ENCODE measurements around the gene CUX1. TPM values are rescaled to one million over a fixed set of nuclear protein-coding genes. Genes with fewer than 3 reads are reported as not detected.

Gene CUX1
- total and polyA plus RNA-seq, 2 of the 13 experiments (the other 11 are each of a cell fraction or from before 2014, with no cell fraction given), result 13.7 to 14.9 TPM

DNA sequence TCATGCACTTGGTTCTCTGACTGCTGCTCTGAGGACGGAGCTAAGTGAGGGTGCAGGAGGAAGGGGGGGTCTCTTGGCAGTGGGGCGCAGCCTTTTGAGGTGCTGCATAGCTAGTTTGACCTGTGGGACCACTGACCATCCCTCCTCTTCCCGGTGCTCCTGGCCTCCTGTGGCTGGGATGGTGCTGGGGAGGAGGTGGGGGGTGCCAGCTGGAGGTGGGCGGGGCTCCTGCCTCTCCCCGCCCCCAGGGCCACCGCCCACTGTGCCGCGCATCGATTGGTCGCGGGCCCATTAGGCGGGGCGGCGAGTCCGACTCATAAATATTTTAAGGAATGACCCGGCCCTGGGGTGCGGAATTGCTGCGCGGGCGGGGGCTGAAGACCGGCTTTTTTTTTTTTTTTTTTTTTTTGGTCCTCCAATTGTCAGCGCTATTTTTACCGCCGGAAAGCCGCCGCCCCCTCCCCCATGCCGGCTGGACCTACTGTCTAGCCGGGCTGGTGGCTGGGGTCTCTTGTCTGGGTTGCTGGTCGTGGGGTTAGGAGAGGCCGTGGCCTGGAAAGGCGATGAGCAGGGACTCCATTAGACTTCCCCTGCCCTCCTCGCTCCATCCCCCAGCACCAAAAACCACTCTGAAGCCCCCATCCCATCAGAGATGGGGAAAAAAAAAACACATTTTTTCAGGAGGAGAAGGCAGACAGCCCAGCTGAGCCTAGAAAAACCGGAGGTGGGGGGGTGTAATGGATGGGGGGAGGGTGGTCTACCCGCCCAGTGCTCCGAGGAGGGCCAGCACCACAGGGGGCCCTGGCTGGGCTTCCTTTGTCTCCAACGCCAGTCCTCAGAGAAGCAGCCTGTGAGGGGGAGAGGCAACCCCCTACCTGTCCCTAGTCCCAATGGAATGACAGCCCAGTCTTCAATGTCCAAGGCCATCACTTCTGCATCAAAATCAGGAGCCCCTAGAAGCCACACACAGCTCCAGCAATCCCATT, 475.7 kb downstream of the CUX1 start:
- 81% methylated on average over 32 of the region's 36 CpGs for WGBS (ENCODE audit: low lambda C conversion rate)
- no TSS peak for BruUV-seq (replicated peaks)
- H3K27ac ChIP-seq (ENCODE audit: extremely low read length, insufficient read depth, low read length), result no peak overlapping the region
- TF ChIP-seq ZNF180 (CRISPR knock-in tag; IDR thresholded peaks at IDR 0.05; ENCODE audit: borderline replicate concordance, low read depth) (no peak), EP300 (IDR thresholded peaks at IDR 0.05; ENCODE audit: low read depth in 2 of 2, low read length in 2 of 2) (no peak), EP300 (CRISPR knock-in tag; IDR thresholded peaks at IDR 0.05; ENCODE audit: borderline replicate concordance) (no peak), ZNF496 (CRISPR knock-in tag; IDR thresholded peaks at IDR 0.05; ENCODE audit: insufficient replicate concordance) (no peak), HNRNPUL1 (IDR thresholded peaks at IDR 0.05; ENCODE audit: low read depth, low read length) (no peak), NR2F2 (IDR thresholded peaks at IDR 0.05; ENCODE audit: borderline replicate concordance, low read depth) (no peak), TOE1 (CRISPR knock-in tag; IDR thresholded peaks at IDR 0.05) (no peak), TCF7 (IDR thresholded peaks at IDR 0.05; ENCODE audit: low read depth) (no peak), JUN (CRISPR knock-in tag; IDR thresholded peaks at IDR 0.05) (no peak)
- TF ChIP-seq, protein P1, sequence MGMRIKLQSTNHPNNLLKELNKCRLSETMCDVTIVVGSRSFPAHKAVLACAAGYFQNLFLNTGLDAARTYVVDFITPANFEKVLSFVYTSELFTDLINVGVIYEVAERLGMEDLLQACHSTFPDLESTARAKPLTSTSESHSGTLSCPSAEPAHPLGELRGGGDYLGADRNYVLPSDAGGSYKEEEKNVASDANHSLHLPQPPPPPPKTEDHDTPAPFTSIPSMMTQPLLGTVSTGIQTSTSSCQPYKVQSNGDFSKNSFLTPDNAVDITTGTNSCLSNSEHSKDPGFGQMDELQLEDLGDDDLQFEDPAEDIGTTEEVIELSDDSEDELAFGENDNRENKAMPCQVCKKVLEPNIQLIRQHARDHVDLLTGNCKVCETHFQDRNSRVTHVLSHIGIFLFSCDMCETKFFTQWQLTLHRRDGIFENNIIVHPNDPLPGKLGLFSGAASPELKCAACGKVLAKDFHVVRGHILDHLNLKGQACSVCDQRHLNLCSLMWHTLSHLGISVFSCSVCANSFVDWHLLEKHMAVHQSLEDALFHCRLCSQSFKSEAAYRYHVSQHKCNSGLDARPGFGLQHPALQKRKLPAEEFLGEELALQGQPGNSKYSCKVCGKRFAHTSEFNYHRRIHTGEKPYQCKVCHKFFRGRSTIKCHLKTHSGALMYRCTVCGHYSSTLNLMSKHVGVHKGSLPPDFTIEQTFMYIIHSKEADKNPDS (CRISPR knock-in tag; IDR thresholded peaks at IDR 0.05), result no peak
- TF ChIP-seq, protein P2, sequence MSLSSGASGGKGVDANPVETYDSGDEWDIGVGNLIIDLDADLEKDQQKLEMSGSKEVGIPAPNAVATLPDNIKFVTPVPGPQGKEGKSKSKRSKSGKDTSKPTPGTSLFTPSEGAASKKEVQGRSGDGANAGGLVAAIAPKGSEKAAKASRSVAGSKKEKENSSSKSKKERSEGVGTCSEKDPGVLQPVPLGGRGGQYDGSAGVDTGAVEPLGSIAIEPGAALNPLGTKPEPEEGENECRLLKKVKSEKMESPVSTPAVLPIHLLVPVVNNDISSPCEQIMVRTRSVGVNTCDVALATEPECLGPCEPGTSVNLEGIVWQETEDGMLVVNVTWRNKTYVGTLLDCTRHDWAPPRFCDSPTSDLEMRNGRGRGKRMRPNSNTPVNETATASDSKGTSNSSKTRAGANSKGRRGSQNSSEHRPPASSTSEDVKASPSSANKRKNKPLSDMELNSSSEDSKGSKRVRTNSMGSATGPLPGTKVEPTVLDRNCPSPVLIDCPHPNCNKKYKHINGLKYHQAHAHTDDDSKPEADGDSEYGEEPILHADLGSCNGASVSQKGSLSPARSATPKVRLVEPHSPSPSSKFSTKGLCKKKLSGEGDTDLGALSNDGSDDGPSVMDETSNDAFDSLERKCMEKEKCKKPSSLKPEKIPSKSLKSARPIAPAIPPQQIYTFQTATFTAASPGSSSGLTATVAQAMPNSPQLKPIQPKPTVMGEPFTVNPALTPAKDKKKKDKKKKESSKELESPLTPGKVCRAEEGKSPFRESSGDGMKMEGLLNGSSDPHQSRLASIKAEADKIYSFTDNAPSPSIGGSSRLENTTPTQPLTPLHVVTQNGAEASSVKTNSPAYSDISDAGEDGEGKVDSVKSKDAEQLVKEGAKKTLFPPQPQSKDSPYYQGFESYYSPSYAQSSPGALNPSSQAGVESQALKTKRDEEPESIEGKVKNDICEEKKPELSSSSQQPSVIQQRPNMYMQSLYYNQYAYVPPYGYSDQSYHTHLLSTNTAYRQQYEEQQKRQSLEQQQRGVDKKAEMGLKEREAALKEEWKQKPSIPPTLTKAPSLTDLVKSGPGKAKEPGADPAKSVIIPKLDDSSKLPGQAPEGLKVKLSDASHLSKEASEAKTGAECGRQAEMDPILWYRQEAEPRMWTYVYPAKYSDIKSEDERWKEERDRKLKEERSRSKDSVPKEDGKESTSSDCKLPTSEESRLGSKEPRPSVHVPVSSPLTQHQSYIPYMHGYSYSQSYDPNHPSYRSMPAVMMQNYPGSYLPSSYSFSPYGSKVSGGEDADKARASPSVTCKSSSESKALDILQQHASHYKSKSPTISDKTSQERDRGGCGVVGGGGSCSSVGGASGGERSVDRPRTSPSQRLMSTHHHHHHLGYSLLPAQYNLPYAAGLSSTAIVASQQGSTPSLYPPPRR (CRISPR knock-in tag; IDR thresholded peaks at IDR 0.05; ENCODE audit: borderline replicate concordance), result no peak
- TF ChIP-seq, protein P3, sequence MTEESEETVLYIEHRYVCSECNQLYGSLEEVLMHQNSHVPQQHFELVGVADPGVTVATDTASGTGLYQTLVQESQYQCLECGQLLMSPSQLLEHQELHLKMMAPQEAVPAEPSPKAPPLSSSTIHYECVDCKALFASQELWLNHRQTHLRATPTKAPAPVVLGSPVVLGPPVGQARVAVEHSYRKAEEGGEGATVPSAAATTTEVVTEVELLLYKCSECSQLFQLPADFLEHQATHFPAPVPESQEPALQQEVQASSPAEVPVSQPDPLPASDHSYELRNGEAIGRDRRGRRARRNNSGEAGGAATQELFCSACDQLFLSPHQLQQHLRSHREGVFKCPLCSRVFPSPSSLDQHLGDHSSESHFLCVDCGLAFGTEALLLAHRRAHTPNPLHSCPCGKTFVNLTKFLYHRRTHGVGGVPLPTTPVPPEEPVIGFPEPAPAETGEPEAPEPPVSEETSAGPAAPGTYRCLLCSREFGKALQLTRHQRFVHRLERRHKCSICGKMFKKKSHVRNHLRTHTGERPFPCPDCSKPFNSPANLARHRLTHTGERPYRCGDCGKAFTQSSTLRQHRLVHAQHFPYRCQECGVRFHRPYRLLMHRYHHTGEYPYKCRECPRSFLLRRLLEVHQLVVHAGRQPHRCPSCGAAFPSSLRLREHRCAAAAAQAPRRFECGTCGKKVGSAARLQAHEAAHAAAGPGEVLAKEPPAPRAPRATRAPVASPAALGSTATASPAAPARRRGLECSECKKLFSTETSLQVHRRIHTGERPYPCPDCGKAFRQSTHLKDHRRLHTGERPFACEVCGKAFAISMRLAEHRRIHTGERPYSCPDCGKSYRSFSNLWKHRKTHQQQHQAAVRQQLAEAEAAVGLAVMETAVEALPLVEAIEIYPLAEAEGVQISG (CRISPR knock-in tag; IDR thresholded peaks at IDR 0.05), result no peak

More for the DNA sequence above, 475.7 kb downstream of the CUX1 start:
- Histone ChIP-seq H4K20me1 (ENCODE audit: insufficient read depth, low read length) (peaks cover 10% of the 10 kb centered on the region; the same call in 1 of the 2 replicates), H3K36me3 (replicated peaks in 1 of 2; ENCODE audit: control insufficient read depth in 1 of 2, insufficient read depth in 2 of 2, low read length in 2 of 2) (no peaks in the 10 kb centered on the region), H3K4me3 (replicated peaks in 1 of 3; ENCODE audit: insufficient read depth in 1 of 3, low read depth in 2 of 3, low read length in 3 of 3) (no peak overlapping the region), H3K79me2 (ENCODE audit: insufficient read depth, low read length) (no peaks in the 10 kb centered on the region), H3K4me1 (ENCODE audit: insufficient read depth, low read length) (peaks cover 25% of the 10 kb centered on the region), H3K9me3 (ENCODE audit: low read length) (no peaks in the 10 kb centered on the region), H3K9ac (ENCODE audit: insufficient read depth, low read depth, low read length) (no peak overlapping the region), H3K27me3 (ENCODE audit: control insufficient read depth in 1 of 2, insufficient read depth in 2 of 2, low read length in 2 of 2) (peaks cover 0 to 20% of the 10 kb centered on the region in 2 experiments; a peak in 3 of 5 replicates), H2AFZ (ENCODE audit: low read length) (no peak overlapping the region), H3K4me2 (ENCODE audit: low read depth, low read length) (no peak overlapping the region)
- in situ Hi-C loops (cut with HindIII; ENCODE audit: extremely low pct_ligation_motif_present, low pct_unique_long_range_greater_than_20kb), result no loop called here
- intact Hi-C loops (cut with micrococcal nuclease; ENCODE audit: unreplicated experiment), result no loop called here
- no peak for FAIRE-seq
- no peak for ATAC-seq
- ChIA-PET CTCF (ENCODE audit: low intra/inter-chr PET ratio, low total read pairs) (no interaction called here), POLR2A (no interaction called here)
- DNase-seq (ENCODE audit: low spot score), result no peak
